ENCODE results near the gene CPNE6. TPM values are rescaled to one million over a fixed set of nuclear protein-coding genes. Genes with fewer than 3 reads are reported as not detected.
"Not testable (repeated sequence)": the region's sequence is repeated elsewhere in the genome, so short reads cannot be mapped to it uniquely, and the experiment has no call there.

The CPNE6 gene
- not detected in 2 replicates for total RNA-seq (2021)
- not detected for Bru-seq, nascent RNA
- BruChase-seq, experiment 1, labeled RNA remaining after a 2-hour chase, result not detected
- not detected for BruChase-seq, experiment 2, labeled RNA remaining after a 6-hour chase
- long read RNA-seq, result 0 reads

DNA sequence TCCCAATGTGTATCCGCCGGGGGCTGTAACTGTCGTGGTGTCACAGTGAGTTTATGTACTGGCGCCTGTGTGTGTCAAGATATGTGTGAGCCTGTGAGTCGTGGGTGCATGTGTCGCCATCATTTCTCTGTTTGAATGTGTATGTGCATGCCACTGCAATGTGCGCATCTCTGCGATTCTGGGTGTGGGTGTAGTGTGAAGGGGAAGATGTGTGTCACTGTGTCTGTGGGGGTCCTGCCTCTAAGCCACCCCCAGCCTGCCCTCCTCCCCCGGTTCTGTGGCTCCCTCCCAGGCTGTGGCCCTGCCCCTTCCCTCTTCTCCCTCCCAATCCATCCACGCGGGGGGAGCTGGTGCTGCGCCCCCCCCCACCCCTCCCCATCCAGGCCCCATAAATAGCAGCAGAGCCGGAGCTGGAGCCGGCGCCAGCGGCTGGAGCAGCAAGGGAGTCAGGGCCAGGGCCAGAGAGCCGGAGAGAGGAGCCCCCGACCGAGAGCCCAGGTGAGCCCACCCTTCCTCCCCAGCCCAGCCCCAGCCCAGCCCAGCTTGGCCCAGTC, at the start of gene CPNE6:
TSS of gene CPNE6 (plus strand) at position 419 of the 554 bp plus-strand sequence. CDS start 1,375 bp downstream, outside the sequence.
- no peak for DNase-seq (ENCODE audit: low spot score)
- Histone ChIP-seq H3K9me3 (ENCODE audit: low read depth, low read length, poor library complexity, severe bottlenecking) (no peaks in the 10 kb centered on the region), H3K4me1 (ENCODE audit: insufficient read depth, low read length, poor library complexity, severe bottlenecking) (no peaks in the 10 kb centered on the region), H3K27ac (ENCODE audit: low read depth, low read length, poor library complexity, severe bottlenecking) (no peak within 1 kb of the TSS), H3K36me3 (ENCODE audit: insufficient read depth, low read length, poor library complexity, severe bottlenecking) (no peaks in the 10 kb centered on the region), H3K4me3 (ENCODE audit: low read depth, low read length, poor library complexity, severe bottlenecking) (no peak within 1 kb of the TSS), H3K27me3 (replicated peaks; ENCODE audit: insufficient read depth, low read depth, low read length, poor library complexity) (peaks cover 18% of the 10 kb centered on the region)
- CTCF ChIA-PET, result interaction anchor here (0.6 kb wide), 1 partner anchor 36 kb away, joined by 3 read pairs; no protein-coding TSS in a partner anchor
- TF ChIP-seq, protein P1, sequence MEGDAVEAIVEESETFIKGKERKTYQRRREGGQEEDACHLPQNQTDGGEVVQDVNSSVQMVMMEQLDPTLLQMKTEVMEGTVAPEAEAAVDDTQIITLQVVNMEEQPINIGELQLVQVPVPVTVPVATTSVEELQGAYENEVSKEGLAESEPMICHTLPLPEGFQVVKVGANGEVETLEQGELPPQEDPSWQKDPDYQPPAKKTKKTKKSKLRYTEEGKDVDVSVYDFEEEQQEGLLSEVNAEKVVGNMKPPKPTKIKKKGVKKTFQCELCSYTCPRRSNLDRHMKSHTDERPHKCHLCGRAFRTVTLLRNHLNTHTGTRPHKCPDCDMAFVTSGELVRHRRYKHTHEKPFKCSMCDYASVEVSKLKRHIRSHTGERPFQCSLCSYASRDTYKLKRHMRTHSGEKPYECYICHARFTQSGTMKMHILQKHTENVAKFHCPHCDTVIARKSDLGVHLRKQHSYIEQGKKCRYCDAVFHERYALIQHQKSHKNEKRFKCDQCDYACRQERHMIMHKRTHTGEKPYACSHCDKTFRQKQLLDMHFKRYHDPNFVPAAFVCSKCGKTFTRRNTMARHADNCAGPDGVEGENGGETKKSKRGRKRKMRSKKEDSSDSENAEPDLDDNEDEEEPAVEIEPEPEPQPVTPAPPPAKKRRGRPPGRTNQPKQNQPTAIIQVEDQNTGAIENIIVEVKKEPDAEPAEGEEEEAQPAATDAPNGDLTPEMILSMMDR (conservative IDR thresholded peaks at IDR 0.05; ENCODE audit: low read depth, low read length), result no peak
- no peak for TF ChIP-seq EZH2 (IDR thresholded peaks at IDR 0.05; ENCODE audit: borderline replicate concordance, low read depth, low read length, poor library complexity, severe bottlenecking)
- POLR2A ChIA-PET (ENCODE audit: low non-redundant PET), result no interaction called here
- no TSS peak for BruUV-seq (replicated peaks)
- intact Hi-C loops (cut with micrococcal nuclease; ENCODE audit: unreplicated experiment), result no loop called here

DNA sequence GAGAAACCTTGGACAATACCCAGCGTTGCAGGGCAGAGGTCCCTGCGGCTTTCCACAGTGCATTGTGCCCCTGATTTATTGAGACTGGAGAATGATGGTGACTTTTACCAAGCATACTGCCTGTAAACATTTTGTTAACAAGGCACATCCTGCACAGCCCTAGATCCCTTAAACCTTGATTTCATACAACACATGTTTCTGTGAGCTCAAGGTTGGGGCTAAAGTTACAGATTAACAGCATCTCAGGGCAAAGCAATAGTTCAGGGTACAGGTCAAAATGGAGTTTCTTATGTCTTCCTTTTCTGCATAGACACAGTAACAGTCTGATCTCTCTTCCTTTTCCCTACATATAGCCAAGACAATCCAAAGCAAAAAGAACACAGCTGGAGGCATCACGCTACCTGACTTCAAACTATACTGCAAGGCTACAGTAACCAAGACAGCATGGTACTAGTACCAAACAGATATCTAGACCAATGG, 46.4 kb upstream of the CPNE6 start:
- H3K27me3 ChIP-seq (replicated peaks; ENCODE audit: insufficient read depth, low read depth, low read length, poor library complexity); POLR2A ChIA-PET (ENCODE audit: low non-redundant PET); DNase-seq (ENCODE audit: low spot score); H3K36me3 ChIP-seq (ENCODE audit: insufficient read depth, low read length, poor library complexity, severe bottlenecking); H3K9me3 ChIP-seq (ENCODE audit: low read depth, low read length, poor library complexity, severe bottlenecking); intact Hi-C loops (cut with micrococcal nuclease; ENCODE audit: unreplicated experiment); BruUV-seq (replicated peaks); H3K27ac ChIP-seq (ENCODE audit: low read depth, low read length, poor library complexity, severe bottlenecking); CTCF ChIA-PET; H3K4me1 ChIP-seq (ENCODE audit: insufficient read depth, low read length, poor library complexity, severe bottlenecking); H3K4me3 ChIP-seq (ENCODE audit: low read depth, low read length, poor library complexity, severe bottlenecking): not testable (repeated sequence)

DNA sequence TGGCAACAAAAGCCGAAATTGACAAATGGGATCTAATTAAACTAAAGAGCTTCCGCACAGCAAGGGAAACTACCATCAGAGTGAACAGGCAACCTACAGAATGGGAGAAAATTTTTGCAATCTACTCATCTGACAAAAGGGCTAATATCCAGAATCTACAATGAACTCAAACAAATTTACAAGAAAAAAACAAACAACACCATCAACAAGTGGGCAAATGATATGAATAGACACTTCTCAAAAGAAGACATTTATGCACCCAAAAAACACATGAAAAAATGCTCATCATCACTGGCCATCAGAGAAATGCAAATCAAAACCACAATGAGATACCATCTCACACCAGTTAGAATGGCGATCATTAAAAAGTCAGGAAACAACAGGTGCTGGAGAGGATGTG, 41.7 kb upstream of the CPNE6 start:
- H3K36me3 ChIP-seq (ENCODE audit: insufficient read depth, low read length, poor library complexity, severe bottlenecking); BruUV-seq (replicated peaks); H3K4me3 ChIP-seq (ENCODE audit: low read depth, low read length, poor library complexity, severe bottlenecking); DNase-seq (ENCODE audit: low spot score); CTCF ChIA-PET; POLR2A ChIA-PET (ENCODE audit: low non-redundant PET); H3K4me1 ChIP-seq (ENCODE audit: insufficient read depth, low read length, poor library complexity, severe bottlenecking); H3K27ac ChIP-seq (ENCODE audit: low read depth, low read length, poor library complexity, severe bottlenecking); intact Hi-C loops (cut with micrococcal nuclease; ENCODE audit: unreplicated experiment); H3K9me3 ChIP-seq (ENCODE audit: low read depth, low read length, poor library complexity, severe bottlenecking); H3K27me3 ChIP-seq (replicated peaks; ENCODE audit: insufficient read depth, low read depth, low read length, poor library complexity): not testable (repeated sequence)

DNA sequence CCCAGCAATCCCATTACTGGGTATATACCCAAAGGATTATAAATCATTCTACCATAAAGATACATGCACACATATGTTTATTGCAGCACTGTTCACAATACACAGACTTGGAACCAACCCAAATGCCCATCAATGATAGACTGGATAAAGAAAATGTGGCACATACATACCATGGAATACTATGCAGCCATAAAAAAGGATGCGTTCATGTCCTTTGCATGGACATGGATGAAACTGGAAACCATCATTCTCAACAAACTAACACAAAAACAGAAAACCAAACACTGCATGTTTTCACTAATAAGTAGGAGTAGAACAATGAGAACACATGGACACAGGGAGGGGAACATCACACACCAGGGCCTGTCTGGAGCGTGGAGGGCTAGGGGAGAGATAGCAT, 40.0 kb upstream of the CPNE6 start:
- DNase-seq (ENCODE audit: low spot score); H3K9me3 ChIP-seq (ENCODE audit: low read depth, low read length, poor library complexity, severe bottlenecking); H3K4me3 ChIP-seq (ENCODE audit: low read depth, low read length, poor library complexity, severe bottlenecking); POLR2A ChIA-PET (ENCODE audit: low non-redundant PET); H3K36me3 ChIP-seq (ENCODE audit: insufficient read depth, low read length, poor library complexity, severe bottlenecking); BruUV-seq (replicated peaks); intact Hi-C loops (cut with micrococcal nuclease; ENCODE audit: unreplicated experiment); H3K27me3 ChIP-seq (replicated peaks; ENCODE audit: insufficient read depth, low read depth, low read length, poor library complexity); CTCF ChIA-PET; H3K27ac ChIP-seq (ENCODE audit: low read depth, low read length, poor library complexity, severe bottlenecking); H3K4me1 ChIP-seq (ENCODE audit: insufficient read depth, low read length, poor library complexity, severe bottlenecking): not testable (repeated sequence)

Measured in A673 (cell line).